ENCODE data around the gene MIAT.

Gene MIAT

DNA sequence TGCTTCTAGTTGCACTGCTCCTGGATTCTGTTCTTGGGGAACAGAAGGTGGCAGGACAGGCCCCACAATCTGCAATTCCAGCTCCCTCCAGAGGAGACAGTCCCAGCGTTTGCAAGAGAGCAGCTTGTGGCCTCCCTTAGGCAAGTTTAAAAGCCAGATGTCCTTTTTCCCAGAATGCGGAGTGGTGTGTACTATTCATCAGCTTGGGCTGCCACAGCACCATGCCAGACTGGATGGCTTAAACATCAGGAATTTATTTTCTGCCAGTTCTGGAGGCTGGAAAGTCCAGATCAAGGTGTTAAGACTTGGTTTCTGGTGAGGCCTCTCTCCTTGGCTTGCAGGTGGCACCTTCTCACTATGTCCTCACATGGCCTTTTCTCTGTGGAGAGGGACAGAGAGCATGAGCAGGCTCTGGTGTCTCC, 11.7 kb downstream of the MIAT start:
- no peak overlapping the region for H3K18ac ChIP-seq (ENCODE audit: low read length)

DNA sequence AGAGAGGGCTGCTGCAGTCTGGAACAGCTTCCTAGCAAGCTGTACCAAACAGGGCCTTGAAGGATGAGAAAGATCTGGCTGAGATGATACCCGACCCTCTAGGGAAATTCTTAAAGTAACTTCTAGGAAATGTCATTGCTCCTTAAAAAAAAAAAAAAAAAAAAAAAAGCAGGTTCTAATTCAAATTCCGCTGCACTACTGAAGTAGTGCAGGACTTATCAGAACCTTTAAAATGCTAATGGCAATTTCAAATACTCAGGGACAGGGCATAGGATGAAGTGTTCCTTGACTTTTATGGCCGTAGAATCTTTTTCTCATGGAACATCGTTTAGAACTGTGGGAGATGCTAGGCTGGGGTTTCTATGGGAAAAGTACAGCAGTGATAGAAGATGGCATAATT, 13.1 kb downstream of the MIAT start:
- Histone ChIP-seq H3K23ac (ENCODE audit: low read depth, low read length, poor library complexity) (no peak overlapping the region), H2AFZ (ENCODE audit: low read length) (no peak overlapping the region), H3K4ac (ENCODE audit: low read length) (no peak overlapping the region), H3K27ac (replicated peaks; ENCODE audit: low read length) (no peak overlapping the region), H2BK5ac (ENCODE audit: low read length) (no peak overlapping the region), H3K4me2 (ENCODE audit: insufficient read depth, low read length, poor library complexity, severe bottlenecking) (no peak overlapping the region), H3K27me3 (ENCODE audit: control insufficient read depth in 3 of 3, insufficient read depth in 3 of 3, low read depth in 1 of 3, low read length in 3 of 3) (no peaks in the 10 kb centered on the region), H2BK12ac (ENCODE audit: low read length) (no peak overlapping the region), H2AK5ac (ENCODE audit: low read depth, low read length) (no peak overlapping the region), H3K9me3 (replicated peaks in 1 of 2; ENCODE audit: control insufficient read depth in 2 of 2, insufficient read depth in 1 of 2, low read depth in 1 of 2, low read length in 2 of 2) (no peaks in the 10 kb centered on the region), H2BK15ac (ENCODE audit: low read length) (no peak overlapping the region), H3K36me3 (replicated peaks in 1 of 2; ENCODE audit: control insufficient read depth in 2 of 2, insufficient read depth in 2 of 2, low read length in 2 of 2) (peaks cover 23 to 60% of the 10 kb centered on the region in 2 donors), H3K4me1 (ENCODE audit: control insufficient read depth in 2 of 2, insufficient read depth in 1 of 2, low read depth in 1 of 2, low read length in 2 of 2) (peaks cover 12 to 27% of the 10 kb centered on the region in 2 donors), H3K4me3 (ENCODE audit: low read length in 2 of 2) (no peak overlapping the region), H4K91ac (ENCODE audit: low read depth, low read length, poor library complexity) (no peak overlapping the region), H3K14ac (ENCODE audit: low read length) (no peak overlapping the region), H3K9ac (ENCODE audit: low read depth, low read length, poor library complexity) (no peak overlapping the region), H3K79me1 (ENCODE audit: low read depth, low read length) (peaks cover 2% of the 10 kb centered on the region), H3K18ac (ENCODE audit: low read length) (no peak overlapping the region), H2BK120ac (ENCODE audit: low read depth, low read length) (no peak overlapping the region), H4K8ac (ENCODE audit: low read depth, low read length) (no peak overlapping the region)
- no peak for DNase-seq (ENCODE audit: low spot score)
- no CpG with 5 or more reads among the region's 4 CpGs for WGBS, 2 donors (ENCODE audit: extremely low coverage in 2 of 2, insufficient read length in 2 of 2, insufficient replicate concordance in 1 of 2)

More for the DNA sequence above, 11.7 kb downstream of the MIAT start:
- DNase-seq (ENCODE audit: low spot score) = no peak
- H3K9me3 ChIP-seq (replicated peaks in 1 of 2; ENCODE audit: control insufficient read depth in 2 of 2, insufficient read depth in 1 of 2, low read depth in 1 of 2, low read length in 2 of 2) = no peaks in the 10 kb centered on the region
- H4K91ac ChIP-seq (ENCODE audit: low read depth, low read length, poor library complexity) = no peak overlapping the region
- no peak overlapping the region for H2BK120ac ChIP-seq (ENCODE audit: low read depth, low read length)
- no peak overlapping the region for H3K14ac ChIP-seq (ENCODE audit: low read length)
- H2AK5ac ChIP-seq (ENCODE audit: low read depth, low read length) = no peak overlapping the region
- no peak overlapping the region for H2BK5ac ChIP-seq (ENCODE audit: low read length)
- no peak overlapping the region for H3K4ac ChIP-seq (ENCODE audit: low read length)
- no peak overlapping the region for H2BK15ac ChIP-seq (ENCODE audit: low read length)
- H3K27me3 ChIP-seq (ENCODE audit: control insufficient read depth in 3 of 3, insufficient read depth in 3 of 3, low read depth in 1 of 3, low read length in 3 of 3) = no peaks in the 10 kb centered on the region
- H4K8ac ChIP-seq (ENCODE audit: low read depth, low read length) = no peak overlapping the region
- no peak overlapping the region for H3K23ac ChIP-seq (ENCODE audit: low read depth, low read length, poor library complexity)
- no peak overlapping the region for H3K27ac ChIP-seq (replicated peaks; ENCODE audit: low read length)
- no peak overlapping the region for H2AFZ ChIP-seq (ENCODE audit: low read length)
- no peak overlapping the region for H3K9ac ChIP-seq (ENCODE audit: low read depth, low read length, poor library complexity)
- WGBS, 2 donors (ENCODE audit: extremely low coverage in 2 of 2, insufficient read length in 2 of 2, insufficient replicate concordance in 1 of 2) = no CpG with 5 or more reads among the region's 2 CpGs
- H2BK12ac ChIP-seq (ENCODE audit: low read length) = no peak overlapping the region
- peaks cover 23 to 74% of the 10 kb centered on the region in 2 donors for H3K36me3 ChIP-seq (replicated peaks in 1 of 2; ENCODE audit: control insufficient read depth in 2 of 2, insufficient read depth in 2 of 2, low read length in 2 of 2)
- no peak overlapping the region for H3K4me3 ChIP-seq (ENCODE audit: low read length in 2 of 2)
- peaks cover 12 to 29% of the 10 kb centered on the region in 2 donors for H3K4me1 ChIP-seq (ENCODE audit: control insufficient read depth in 2 of 2, insufficient read depth in 1 of 2, low read depth in 1 of 2, low read length in 2 of 2)
- no peak overlapping the region for H3K4me2 ChIP-seq (ENCODE audit: insufficient read depth, low read length, poor library complexity, severe bottlenecking)
- no peaks in the 10 kb centered on the region for H3K79me1 ChIP-seq (ENCODE audit: low read depth, low read length)

DNA sequence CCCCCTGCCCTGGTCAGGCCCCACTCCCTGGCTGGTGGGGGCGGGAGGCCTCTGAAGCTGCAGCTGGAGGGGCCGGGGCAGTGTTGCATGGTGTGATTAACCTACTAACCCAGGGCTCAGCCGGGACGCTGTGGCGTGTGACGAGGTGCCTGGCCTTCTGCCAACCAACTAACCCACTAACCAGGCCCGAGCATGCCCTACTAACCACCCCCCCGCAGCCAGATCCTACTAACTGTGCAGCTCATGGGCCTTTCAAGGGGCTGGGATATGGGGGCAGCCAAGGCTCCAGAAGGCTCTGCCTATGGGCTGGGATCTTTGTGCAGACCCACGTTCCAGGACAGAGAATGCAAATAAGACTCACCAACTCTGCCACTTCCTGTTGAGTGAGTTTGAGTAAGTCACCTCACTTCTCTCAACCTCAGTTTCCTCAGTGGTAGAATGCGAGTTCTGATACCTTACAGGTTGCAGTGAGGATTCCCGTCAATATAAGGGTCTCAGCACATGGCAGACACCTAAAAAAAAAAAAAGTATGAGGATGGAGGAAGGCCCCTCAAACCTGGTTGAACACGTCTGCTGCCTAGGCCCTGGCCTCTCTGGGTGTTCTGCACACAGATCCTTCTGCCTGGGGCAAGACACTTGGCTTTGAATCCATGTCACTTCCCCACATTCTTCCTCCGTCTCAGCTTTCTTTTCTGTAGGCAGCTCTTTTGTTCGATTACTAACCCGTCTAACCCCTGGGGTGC, 14.1 kb downstream of the MIAT start:
- Histone ChIP-seq H3K4me2 (ENCODE audit: insufficient read depth, low read length, poor library complexity, severe bottlenecking) (no peak overlapping the region), H3K4me3 (ENCODE audit: low read length in 2 of 2) (no peak overlapping the region), H3K79me1 (ENCODE audit: low read depth, low read length) (peaks cover 2% of the 10 kb centered on the region), H3K14ac (ENCODE audit: low read length) (no peak overlapping the region), H2AFZ (ENCODE audit: low read length) (no peak overlapping the region), H3K27ac (replicated peaks; ENCODE audit: low read length) (peak overlapping the region; percentile 95), H3K27me3 (ENCODE audit: control insufficient read depth in 3 of 3, insufficient read depth in 3 of 3, low read depth in 1 of 3, low read length in 3 of 3) (no peaks in the 10 kb centered on the region), H3K36me3 (replicated peaks in 1 of 2; ENCODE audit: control insufficient read depth in 2 of 2, insufficient read depth in 2 of 2, low read length in 2 of 2) (peaks cover 17 to 50% of the 10 kb centered on the region in 2 donors), H4K91ac (ENCODE audit: low read depth, low read length, poor library complexity) (no peak overlapping the region), H2AK5ac (ENCODE audit: low read depth, low read length) (peak overlapping the region; percentile 28), H3K4ac (ENCODE audit: low read length) (no peak overlapping the region), H3K9me3 (replicated peaks in 1 of 2; ENCODE audit: control insufficient read depth in 2 of 2, insufficient read depth in 1 of 2, low read depth in 1 of 2, low read length in 2 of 2) (no peaks in the 10 kb centered on the region), H3K18ac (ENCODE audit: low read length) (no peak overlapping the region), H2BK15ac (ENCODE audit: low read length) (peak overlapping the region; percentile 5), H2BK5ac (ENCODE audit: low read length) (no peak overlapping the region), H2BK12ac (ENCODE audit: low read length) (no peak overlapping the region), H3K23ac (ENCODE audit: low read depth, low read length, poor library complexity) (no peak overlapping the region), H3K4me1 (ENCODE audit: control insufficient read depth in 2 of 2, insufficient read depth in 1 of 2, low read depth in 1 of 2, low read length in 2 of 2) (peaks cover 16 to 27% of the 10 kb centered on the region in 2 donors), H2BK120ac (ENCODE audit: low read depth, low read length) (no peak overlapping the region), H3K9ac (ENCODE audit: low read depth, low read length, poor library complexity) (no peak overlapping the region), H4K8ac (ENCODE audit: low read depth, low read length) (no peak overlapping the region)
- no peak for DNase-seq (ENCODE audit: low spot score)
- no CpG with 5 or more reads among the region's 15 CpGs for WGBS, 2 donors (ENCODE audit: extremely low coverage in 2 of 2, insufficient read length in 2 of 2, insufficient replicate concordance in 1 of 2)

DNA sequence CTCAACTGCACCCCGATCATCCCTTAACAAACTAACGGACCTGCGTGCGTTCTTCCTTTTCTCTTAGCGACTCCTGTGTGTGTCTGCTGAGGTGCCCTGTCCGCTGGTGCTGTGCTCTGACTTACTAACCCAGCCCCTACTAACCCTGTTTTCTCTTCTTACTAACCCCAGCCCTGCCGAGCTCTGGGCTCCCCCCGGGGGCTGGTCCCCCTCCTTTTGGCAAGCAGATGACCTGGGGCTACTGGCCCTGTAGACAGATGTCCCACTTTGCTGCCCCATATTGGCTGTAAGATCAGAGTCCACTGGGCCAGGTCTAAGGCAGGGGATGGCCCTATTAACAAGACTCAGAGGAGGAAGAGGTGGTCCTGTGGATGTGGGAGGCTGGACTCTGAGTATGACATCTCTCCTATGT, 14.7 kb downstream of the MIAT start:
- Histone ChIP-seq H3K4ac (ENCODE audit: low read length) (no peak overlapping the region), H2BK5ac (ENCODE audit: low read length) (no peak overlapping the region), H4K8ac (ENCODE audit: low read depth, low read length) (no peak overlapping the region), H3K79me1 (ENCODE audit: low read depth, low read length) (peaks cover 2% of the 10 kb centered on the region), H3K9me3 (replicated peaks in 1 of 2; ENCODE audit: control insufficient read depth in 2 of 2, insufficient read depth in 1 of 2, low read depth in 1 of 2, low read length in 2 of 2) (no peaks in the 10 kb centered on the region), H2AFZ (ENCODE audit: low read length) (peak overlapping the region; percentile 66), H3K9ac (ENCODE audit: low read depth, low read length, poor library complexity) (no peak overlapping the region), H3K27me3 (ENCODE audit: control insufficient read depth in 3 of 3, insufficient read depth in 3 of 3, low read depth in 1 of 3, low read length in 3 of 3) (no peaks in the 10 kb centered on the region), H3K36me3 (replicated peaks in 1 of 2; ENCODE audit: control insufficient read depth in 2 of 2, insufficient read depth in 2 of 2, low read length in 2 of 2) (peaks cover 14 to 44% of the 10 kb centered on the region in 2 donors), H4K91ac (ENCODE audit: low read depth, low read length, poor library complexity) (peak overlapping the region; percentile 10), H3K14ac (ENCODE audit: low read length) (no peak overlapping the region), H3K4me3 (ENCODE audit: low read length in 2 of 2) (peak overlapping the region in 1 of 2 donors; percentile 68), H2BK120ac (ENCODE audit: low read depth, low read length) (no peak overlapping the region), H2AK5ac (ENCODE audit: low read depth, low read length) (peak overlapping the region; percentile 30), H3K4me2 (ENCODE audit: insufficient read depth, low read length, poor library complexity, severe bottlenecking) (peak overlapping the region; percentile 41), H3K18ac (ENCODE audit: low read length) (peak overlapping the region; percentile 68), H2BK15ac (ENCODE audit: low read length) (peak overlapping the region; percentile 5), H3K23ac (ENCODE audit: low read depth, low read length, poor library complexity) (no peak overlapping the region), H3K4me1 (ENCODE audit: control insufficient read depth in 2 of 2, insufficient read depth in 1 of 2, low read depth in 1 of 2, low read length in 2 of 2) (peaks cover 16 to 27% of the 10 kb centered on the region in 2 donors), H2BK12ac (ENCODE audit: low read length) (no peak overlapping the region), H3K27ac (replicated peaks; ENCODE audit: low read length) (peak overlapping the region; percentile 95)
- DNase-seq (ENCODE audit: low spot score) = no peak
- WGBS, 2 donors (ENCODE audit: extremely low coverage in 2 of 2, insufficient read length in 2 of 2, insufficient replicate concordance in 1 of 2) = no CpG with 5 or more reads among the region's 8 CpGs

Measured in neuronal stem cell (in vitro differentiated cells).